GM23338 (cell line): ENCODE measurements around the gene ELFN1. TPM values are rescaled to one million over a fixed set of nuclear protein-coding genes. Genes with fewer than 3 reads are reported as not detected.

Source experiments
- ATAC-seq: fragments of 200-7000 bp; cut with Tn5 transposase; 3 replicates; pipeline ENCODE4 v1.9.1; 2020
- DNase-seq: peaks from one replicate; pipeline ENCODE4 v3.0.0-alpha.2; 2015; ENCODE audit warnings: low spot score
- H2AFZ ChIP-seq: fragments of 200-600 bp; sonication (generic); 2 replicates; pipeline ENCODE4 v1.8.0; 2016; ENCODE audit warnings: antibody characterized with exemption, mild to moderate bottlenecking, moderate library complexity
- H3F3A ChIP-seq: fragments of 200-600 bp; sonication (generic); replicated peaks from 2 replicates; pipeline ENCODE4 v1.8.0; 2017; ENCODE audit warnings: antibody characterized with exemption, mixed run types, low read depth
- H3K27ac ChIP-seq: fragments of 200-600 bp; sonication (generic); 2 replicates; pipeline ENCODE4 v1.6.1; 2016; ENCODE audit warnings: low read depth
- H3K27me3 ChIP-seq: fragments of 200-600 bp; sonication (generic); 2 replicates; pipeline ENCODE4 v1.8.0; 2016; ENCODE audit warnings: mild to moderate bottlenecking, mixed run types, moderate library complexity; ENCODE audit not compliant: insufficient read depth
- H3K36me3 ChIP-seq: fragments of 200-600 bp; sonication (generic); 2 replicates; pipeline ENCODE4 v1.8.0; 2016; ENCODE audit warnings: mild to moderate bottlenecking; ENCODE audit not compliant: insufficient read depth
- H3K4me1 ChIP-seq: fragments of 200-600 bp; sonication (generic); 2 replicates; pipeline ENCODE4 v1.8.0; 2016; ENCODE audit warnings: mild to moderate bottlenecking, moderate library complexity; ENCODE audit not compliant: insufficient read depth
- H3K4me2 ChIP-seq: fragments of 200-600 bp; sonication (generic); 2 replicates; pipeline ENCODE4 v1.7.1; 2017; ENCODE audit warnings: mixed run types
- H3K4me3 ChIP-seq: fragments of 200-600 bp; sonication (generic); 2 replicates; pipeline ENCODE4 v1.6.1; 2016; ENCODE audit warnings: mixed run types
- H3K79me2 ChIP-seq: fragments of 200-600 bp; sonication (generic); replicated peaks from 2 replicates; pipeline ENCODE4 v1.8.0; 2017; ENCODE audit warnings: mild to moderate bottlenecking; ENCODE audit not compliant: insufficient read depth
- H3K9me2 ChIP-seq: fragments of 200-600 bp; sonication (generic); 2 replicates; pipeline ENCODE4 v1.8.0; 2017; ENCODE audit not compliant: insufficient read depth
- H4K20me1 ChIP-seq: fragments of 200-600 bp; sonication (generic); replicated peaks from 2 replicates; pipeline ENCODE4 v1.8.0; 2017; ENCODE audit warnings: mild to moderate bottlenecking; ENCODE audit not compliant: insufficient read depth
- H3K27ac Mint-ChIP-seq: 2 replicates; pipeline ENCODE4 v1.8.0; 2020; ENCODE audit warnings: inconsistent platforms, mild to moderate bottlenecking, moderate library complexity, mixed read lengths
- H3K27me3 Mint-ChIP-seq: 3 replicates; pipeline ENCODE4 v1.8.0; 2022; ENCODE audit warnings: low read depth, mild to moderate bottlenecking, moderate library complexity, mixed read lengths, inconsistent platforms; ENCODE audit not compliant: insufficient read depth, poor library complexity
- H3K36me3 Mint-ChIP-seq: 3 replicates; pipeline ENCODE4 v1.8.0; 2021; ENCODE audit warnings: low read depth, mild to moderate bottlenecking, inconsistent platforms, moderate library complexity, mixed read lengths
- H3K4me1 Mint-ChIP-seq: 3 replicates; pipeline ENCODE4 v1.8.0; 2020; ENCODE audit warnings: mild to moderate bottlenecking, inconsistent platforms, mixed read lengths
- H3K4me3 Mint-ChIP-seq: 3 replicates; pipeline ENCODE4 v1.8.0; 2021; ENCODE audit warnings: moderate library complexity, mild to moderate bottlenecking, inconsistent platforms, mixed read lengths
- H3K9me3 Mint-ChIP-seq: 3 replicates; pipeline ENCODE4 v1.8.0; 2020; ENCODE audit warnings: moderate library complexity, mild to moderate bottlenecking, inconsistent platforms, mixed read lengths
- CREB1 ChIP-seq: fragments of 250-450 bp; sonication (Bioruptor Pico); IDR thresholded peaks from 2 replicates; pipeline ENCODE4 v1.5.0; 2020; ENCODE audit warnings: low read depth, mild to moderate bottlenecking, moderate library complexity
- ETS1 ChIP-seq: IDR thresholded peaks from 2 replicates; pipeline ENCODE4 v1.6.1; 2016; ENCODE audit warnings: antibody characterized with exemption
- EZH2 ChIP-seq: fragments of 200-600 bp; sonication (generic); IDR thresholded peaks from one replicate; pipeline ENCODE4 v1.8.0; 2017; ENCODE audit warnings: antibody characterized with exemption, mild to moderate bottlenecking, low read depth; ENCODE audit not compliant: unreplicated experiment
- EZH2phosphoT487 ChIP-seq: fragments of 200-600 bp; sonication (generic); IDR thresholded peaks from one replicate; pipeline ENCODE4 v1.8.1; 2018; ENCODE audit warnings: antibody characterized with exemption; ENCODE audit not compliant: unreplicated experiment
- JUNB ChIP-seq: IDR thresholded peaks from one replicate; pipeline ENCODE4 v1.6.1; 2016; ENCODE audit warnings: antibody characterized with exemption; ENCODE audit not compliant: unreplicated experiment
- NANOG ChIP-seq: IDR thresholded peaks from 2 replicates; pipeline ENCODE4 v1.6.1; 2016; ENCODE audit warnings: antibody characterized with exemption, borderline replicate concordance
- POLR2AphosphoS5 ChIP-seq: IDR thresholded peaks from 2 replicates; pipeline ENCODE4 v1.6.1; 2016; ENCODE audit warnings: antibody characterized with exemption, low read depth
- STAT1 ChIP-seq: IDR thresholded peaks from one replicate; pipeline ENCODE4 v1.6.1; 2016; ENCODE audit warnings: antibody characterized with exemption; ENCODE audit not compliant: unreplicated experiment
- ZNF114 ChIP-seq: fragments of 250-450 bp; sonication (Bioruptor Pico); IDR thresholded peaks from 2 replicates; pipeline ENCODE4 v1.5.0; 2020; ENCODE audit warnings: mild to moderate bottlenecking, moderate library complexity
- ZNF331 ChIP-seq: fragments of 250-450 bp; sonication (Bioruptor Pico); IDR thresholded peaks from 2 replicates; pipeline ENCODE4 v1.5.0; 2020; ENCODE audit warnings: low read depth, mild to moderate bottlenecking, moderate library complexity
- ZNF462 ChIP-seq: fragments of 250-450 bp; sonication (Bioruptor Pico); IDR thresholded peaks from 2 replicates; pipeline ENCODE4 v1.5.0; 2020; ENCODE audit warnings: mild to moderate bottlenecking, moderate library complexity
- polyA plus RNA-seq: library from polyadenylated mRNA; unstranded; fragments of >200 nt; fragmentation: Nextera tagmentation; extraction: Ambion mirVana; gene quantifications from 2 replicates; pipeline ENCODE4 v1.2.1, GENCODE V29; 2016
- total RNA-seq: library from RNA; depleted of rRNA; stranded (reverse); fragments of >200 nt; shearing (Covaris generic); gene quantifications from 2 replicates; pipeline ENCODE4 v1.2.3, GENCODE V29; 2014
- TF ChIP-seq, protein P1 (sequence below): IDR thresholded peaks from one replicate; pipeline ENCODE4 v1.6.1; 2018; ENCODE audit warnings: antibody characterized with exemption; ENCODE audit not compliant: unreplicated experiment
- TF ChIP-seq, protein P2 (sequence below), 2 experiments: fragments of 200-600 bp in 1 of 2; sonication (generic) in 1 of 2; conservative IDR thresholded peaks; 2 replicates each; pipeline versions ENCODE4 v1.5.1 to v1.6.1; 2016 to 2017; ENCODE audit warnings: antibody characterized with exemption in 2 of 2, low read depth in 2 of 2, mild to moderate bottlenecking in 2 of 2, moderate library complexity in 1 of 2

Gene ELFN1
- total and polyA plus RNA-seq, 2 experiments from 2014 or later: 0.08 to 3.5 TPM

- ATAC-seq: no peak
- Mint-ChIP-seq H3K36me3 (no peaks in the 10 kb centered on the region), H3K4me3 (no peak overlapping the region), H3K27me3 (peaks cover 8% of the 10 kb centered on the region), H3K9me3 (no peaks in the 10 kb centered on the region), H3K4me1 (no peaks in the 10 kb centered on the region), H3K27ac (no peak overlapping the region)
- H2AFZ ChIP-seq: no peak overlapping the region
- no peaks in the 10 kb centered on the region for H3K79me2 ChIP-seq
- DNase-seq: no peak
- H3K27me3 ChIP-seq: no peaks in the 10 kb centered on the region
- no peaks in the 10 kb centered on the region for H3K36me3 ChIP-seq
- TF ChIP-seq JUNB (no peak), ETS1 (no peak), ZNF462 (no peak), EZH2phosphoT487 (no peak), NANOG (no peak), ZNF331 (CRISPR knock-in tag) (no peak), ZNF114 (no peak), STAT1 (no peak), POLR2AphosphoS5 (no peak), CREB1 (no peak), EZH2 (no peak)
- TF ChIP-seq, protein P1, sequence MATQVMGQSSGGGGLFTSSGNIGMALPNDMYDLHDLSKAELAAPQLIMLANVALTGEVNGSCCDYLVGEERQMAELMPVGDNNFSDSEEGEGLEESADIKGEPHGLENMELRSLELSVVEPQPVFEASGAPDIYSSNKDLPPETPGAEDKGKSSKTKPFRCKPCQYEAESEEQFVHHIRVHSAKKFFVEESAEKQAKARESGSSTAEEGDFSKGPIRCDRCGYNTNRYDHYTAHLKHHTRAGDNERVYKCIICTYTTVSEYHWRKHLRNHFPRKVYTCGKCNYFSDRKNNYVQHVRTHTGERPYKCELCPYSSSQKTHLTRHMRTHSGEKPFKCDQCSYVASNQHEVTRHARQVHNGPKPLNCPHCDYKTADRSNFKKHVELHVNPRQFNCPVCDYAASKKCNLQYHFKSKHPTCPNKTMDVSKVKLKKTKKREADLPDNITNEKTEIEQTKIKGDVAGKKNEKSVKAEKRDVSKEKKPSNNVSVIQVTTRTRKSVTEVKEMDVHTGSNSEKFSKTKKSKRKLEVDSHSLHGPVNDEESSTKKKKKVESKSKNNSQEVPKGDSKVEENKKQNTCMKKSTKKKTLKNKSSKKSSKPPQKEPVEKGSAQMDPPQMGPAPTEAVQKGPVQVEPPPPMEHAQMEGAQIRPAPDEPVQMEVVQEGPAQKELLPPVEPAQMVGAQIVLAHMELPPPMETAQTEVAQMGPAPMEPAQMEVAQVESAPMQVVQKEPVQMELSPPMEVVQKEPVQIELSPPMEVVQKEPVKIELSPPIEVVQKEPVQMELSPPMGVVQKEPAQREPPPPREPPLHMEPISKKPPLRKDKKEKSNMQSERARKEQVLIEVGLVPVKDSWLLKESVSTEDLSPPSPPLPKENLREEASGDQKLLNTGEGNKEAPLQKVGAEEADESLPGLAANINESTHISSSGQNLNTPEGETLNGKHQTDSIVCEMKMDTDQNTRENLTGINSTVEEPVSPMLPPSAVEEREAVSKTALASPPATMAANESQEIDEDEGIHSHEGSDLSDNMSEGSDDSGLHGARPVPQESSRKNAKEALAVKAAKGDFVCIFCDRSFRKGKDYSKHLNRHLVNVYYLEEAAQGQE: no peak
- TF ChIP-seq, protein P2, sequence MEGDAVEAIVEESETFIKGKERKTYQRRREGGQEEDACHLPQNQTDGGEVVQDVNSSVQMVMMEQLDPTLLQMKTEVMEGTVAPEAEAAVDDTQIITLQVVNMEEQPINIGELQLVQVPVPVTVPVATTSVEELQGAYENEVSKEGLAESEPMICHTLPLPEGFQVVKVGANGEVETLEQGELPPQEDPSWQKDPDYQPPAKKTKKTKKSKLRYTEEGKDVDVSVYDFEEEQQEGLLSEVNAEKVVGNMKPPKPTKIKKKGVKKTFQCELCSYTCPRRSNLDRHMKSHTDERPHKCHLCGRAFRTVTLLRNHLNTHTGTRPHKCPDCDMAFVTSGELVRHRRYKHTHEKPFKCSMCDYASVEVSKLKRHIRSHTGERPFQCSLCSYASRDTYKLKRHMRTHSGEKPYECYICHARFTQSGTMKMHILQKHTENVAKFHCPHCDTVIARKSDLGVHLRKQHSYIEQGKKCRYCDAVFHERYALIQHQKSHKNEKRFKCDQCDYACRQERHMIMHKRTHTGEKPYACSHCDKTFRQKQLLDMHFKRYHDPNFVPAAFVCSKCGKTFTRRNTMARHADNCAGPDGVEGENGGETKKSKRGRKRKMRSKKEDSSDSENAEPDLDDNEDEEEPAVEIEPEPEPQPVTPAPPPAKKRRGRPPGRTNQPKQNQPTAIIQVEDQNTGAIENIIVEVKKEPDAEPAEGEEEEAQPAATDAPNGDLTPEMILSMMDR (conservative IDR thresholded peaks at IDR 0.05; ENCODE audit: low read depth in 2 of 2): no peak
- no peaks in the 10 kb centered on the region for H4K20me1 ChIP-seq
- no peaks in the 10 kb centered on the region for H3K9me2 ChIP-seq
- H3K27ac ChIP-seq: no peak overlapping the region
- no peak overlapping the region for H3K4me3 ChIP-seq
- H3K4me1 ChIP-seq: no peaks in the 10 kb centered on the region
- H3F3A ChIP-seq: no peaks in the 10 kb centered on the region
- no peak overlapping the region for H3K4me2 ChIP-seq
Measured at GRCh38 chr7:1738511-1738910, 68.4 kb downstream of the ELFN1 start.
